Ectodermal cell (in vitro differentiated cells): ENCODE measurements around the gene P4HTM.

Experiments used
- H3K27ac ChIP-seq: 2 replicates; pipeline ENCODE4 v1.7.0; 2013; ENCODE audit warnings: mild to moderate bottlenecking, low read depth, low read length; ENCODE audit not compliant: insufficient read depth, poor library complexity, severe bottlenecking
- H3K27me3 ChIP-seq: 2 replicates; pipeline ENCODE4 v1.7.0; 2013; ENCODE audit warnings: mild to moderate bottlenecking, low read length; ENCODE audit not compliant: insufficient read depth, control insufficient read depth, poor library complexity, severe bottlenecking
- H3K36me3 ChIP-seq: one replicate; pipeline ENCODE4 v1.7.0; 2013; ENCODE audit warnings: low read length; ENCODE audit not compliant: control insufficient read depth, insufficient read depth
- H3K4me1 ChIP-seq: one replicate; pipeline ENCODE4 v1.7.0; 2013; ENCODE audit warnings: low read length; ENCODE audit not compliant: control insufficient read depth, insufficient read depth
- H3K4me3 ChIP-seq: 2 replicates; pipeline ENCODE4 v1.7.0; 2013; ENCODE audit warnings: low read depth, low read length, control low read depth; ENCODE audit not compliant: insufficient read depth
- H3K9me3 ChIP-seq: 2 replicates; pipeline ENCODE4 v1.7.0; 2013; ENCODE audit warnings: mild to moderate bottlenecking, low read length, moderate library complexity; ENCODE audit not compliant: control insufficient read depth
- WGBS, 2 experiments: methylation state at CpG; one replicate each; pipeline ENCODE4 v1.1.7; 2013; ENCODE audit warnings: missing lambda C conversion rate in 2 of 2; 5-methylcytosine and 5-hydroxymethylcytosine counted together

Gene P4HTM

DNA sequence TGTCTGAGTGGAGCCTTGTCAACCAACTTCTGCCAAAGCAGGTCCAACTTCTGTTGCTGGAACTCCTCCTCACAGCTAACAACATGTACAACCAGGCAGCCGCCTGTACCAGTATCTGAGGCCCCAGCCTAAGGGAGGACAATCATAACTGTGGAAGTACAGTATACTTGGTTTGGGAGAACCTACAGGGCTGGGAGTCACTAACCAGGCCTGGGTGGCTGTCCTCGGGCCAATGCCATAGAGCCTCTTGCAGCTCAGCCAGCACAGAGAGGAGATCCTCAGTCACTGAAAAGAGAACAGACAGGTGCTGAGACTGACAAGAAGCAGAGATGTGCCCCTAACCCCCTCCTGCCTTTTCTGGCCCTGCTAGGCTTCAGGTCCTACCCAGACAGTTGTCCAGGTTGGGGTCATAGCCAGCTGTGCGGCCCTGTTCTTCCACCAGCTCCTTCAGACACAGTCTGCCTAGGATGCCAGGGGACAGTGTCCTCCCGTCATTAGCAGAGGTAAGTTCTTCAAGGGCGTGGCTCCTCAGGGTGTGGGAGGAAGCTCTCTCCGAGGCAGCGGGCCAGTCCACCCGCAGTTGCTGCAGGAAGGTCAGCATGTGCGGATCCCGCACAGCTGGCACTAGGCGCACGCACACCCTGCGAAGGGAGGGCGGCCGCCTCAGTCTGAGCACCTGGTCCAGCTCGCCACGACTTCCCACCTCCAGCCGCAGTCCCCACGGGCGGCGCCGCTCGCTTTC is 27.4 kb downstream of the P4HTM start:
- Histone ChIP-seq H3K4me1 (peaks cover 9% of the 10 kb centered on the region), H3K9me3 (no peaks in the 10 kb centered on the region), H3K27ac (no peak overlapping the region), H3K4me3 (peak overlapping the region; percentile 90), H3K36me3 (peaks cover 33% of the 10 kb centered on the region), H3K27me3 (no peaks in the 10 kb centered on the region)
- WGBS, 2 experiments, result 20 to 21% methylated on average over 23 of the region's 23 CpGs

DNA sequence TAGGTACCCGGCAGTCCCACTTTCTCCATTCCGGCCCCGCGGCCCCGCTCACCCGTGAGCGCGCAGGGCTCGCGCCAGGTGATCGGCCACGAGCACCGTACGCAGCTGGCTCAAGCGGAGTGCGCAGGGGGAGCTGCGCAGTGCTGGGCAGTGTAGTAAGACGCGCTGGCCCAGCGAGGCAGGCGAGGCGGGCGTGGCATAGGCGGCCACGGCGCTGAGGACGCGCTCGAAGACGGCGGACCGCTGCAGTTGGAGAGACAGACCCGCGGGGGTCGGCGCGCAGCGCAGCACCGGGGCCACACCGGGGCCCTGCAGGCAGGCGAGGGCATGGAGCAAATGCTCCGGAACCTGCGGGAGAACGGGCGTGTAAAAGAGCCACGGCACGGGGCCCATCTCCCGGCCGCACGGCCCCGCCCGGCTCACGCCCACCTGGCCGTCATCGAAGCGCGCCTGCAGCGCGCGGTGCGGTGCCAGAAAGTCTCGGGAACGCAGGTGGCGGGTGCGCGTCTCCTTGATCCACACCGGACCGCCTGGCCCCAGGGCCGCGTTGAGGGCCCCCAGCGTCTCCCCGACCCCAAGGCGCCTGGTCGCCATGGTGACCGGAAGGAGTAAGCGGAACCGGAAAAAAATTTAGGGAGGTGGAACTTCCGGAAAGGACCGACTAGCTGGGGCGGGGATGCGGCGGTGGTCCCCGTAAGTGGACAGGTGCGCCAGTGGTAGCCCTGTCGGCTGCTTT is 28.1 kb downstream of the P4HTM start, which contains the start of gene DALRD3:
TSS of gene DALRD3 (minus strand) at position 610 of the 736 bp plus-strand sequence. CDS start at position 594, 16 bp downstream.
- peaks cover 14% of the 10 kb centered on the region for H3K4me1 ChIP-seq
- H3K9me3 ChIP-seq, result no peaks in the 10 kb centered on the region
- peaks cover 33% of the 10 kb centered on the region for H3K36me3 ChIP-seq
- 1% methylated on average over 85 of the region's 85 CpGs for WGBS, 2 experiments
- H3K27ac ChIP-seq, result peak within 1 kb of the TSS; percentile 50
- peak within 1 kb of the TSS; percentile 90 for H3K4me3 ChIP-seq
- no peaks in the 10 kb centered on the region for H3K27me3 ChIP-seq

DNA sequence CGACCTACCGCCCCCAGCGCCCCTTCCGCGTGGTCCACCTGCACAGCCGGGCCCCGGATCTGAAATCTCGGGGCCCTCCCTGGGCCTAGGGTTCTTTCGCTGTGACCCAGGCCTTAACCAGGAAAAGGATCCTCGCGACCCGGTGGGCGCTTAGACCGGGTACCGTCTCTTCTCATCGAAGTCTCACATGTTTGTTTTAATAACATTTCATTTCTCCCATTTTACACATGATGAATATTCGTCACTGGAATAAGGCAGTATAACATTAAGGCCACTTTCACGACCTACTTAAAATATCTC is 28.6 kb downstream of the P4HTM start:
- Histone ChIP-seq H3K27ac (peak overlapping the region; percentile 50), H3K27me3 (no peaks in the 10 kb centered on the region), H3K4me1 (peaks cover 18% of the 10 kb centered on the region), H3K36me3 (peaks cover 34% of the 10 kb centered on the region), H3K9me3 (no peaks in the 10 kb centered on the region), H3K4me3 (peak overlapping the region; percentile 90)
- WGBS, 2 experiments, result 9 to 11% methylated on average over 18 of the region's 18 CpGs

DNA sequence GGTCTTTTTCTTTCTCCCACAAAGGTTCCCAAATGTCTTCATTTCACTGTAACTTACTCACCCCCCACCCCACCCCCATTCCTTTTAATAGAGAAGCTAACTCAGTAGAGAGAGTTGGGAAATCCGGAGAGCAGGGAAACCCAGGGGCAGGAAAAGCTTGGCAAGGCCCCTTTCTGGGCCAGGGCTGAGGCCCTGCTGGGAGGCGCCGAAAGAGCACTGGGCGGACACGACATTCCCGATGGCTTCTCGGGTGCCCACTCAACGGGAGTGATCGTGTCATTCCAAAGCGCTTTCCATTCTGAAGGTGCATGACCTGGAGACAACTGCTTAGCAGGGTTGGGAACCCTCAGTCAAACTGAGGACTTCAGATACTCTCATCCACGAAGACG is 29.9 kb downstream of the P4HTM start:
- H3K27ac ChIP-seq, result no peak overlapping the region
- 67 to 73% methylated on average over 12 of the region's 12 CpGs for WGBS, 2 experiments

DNA sequence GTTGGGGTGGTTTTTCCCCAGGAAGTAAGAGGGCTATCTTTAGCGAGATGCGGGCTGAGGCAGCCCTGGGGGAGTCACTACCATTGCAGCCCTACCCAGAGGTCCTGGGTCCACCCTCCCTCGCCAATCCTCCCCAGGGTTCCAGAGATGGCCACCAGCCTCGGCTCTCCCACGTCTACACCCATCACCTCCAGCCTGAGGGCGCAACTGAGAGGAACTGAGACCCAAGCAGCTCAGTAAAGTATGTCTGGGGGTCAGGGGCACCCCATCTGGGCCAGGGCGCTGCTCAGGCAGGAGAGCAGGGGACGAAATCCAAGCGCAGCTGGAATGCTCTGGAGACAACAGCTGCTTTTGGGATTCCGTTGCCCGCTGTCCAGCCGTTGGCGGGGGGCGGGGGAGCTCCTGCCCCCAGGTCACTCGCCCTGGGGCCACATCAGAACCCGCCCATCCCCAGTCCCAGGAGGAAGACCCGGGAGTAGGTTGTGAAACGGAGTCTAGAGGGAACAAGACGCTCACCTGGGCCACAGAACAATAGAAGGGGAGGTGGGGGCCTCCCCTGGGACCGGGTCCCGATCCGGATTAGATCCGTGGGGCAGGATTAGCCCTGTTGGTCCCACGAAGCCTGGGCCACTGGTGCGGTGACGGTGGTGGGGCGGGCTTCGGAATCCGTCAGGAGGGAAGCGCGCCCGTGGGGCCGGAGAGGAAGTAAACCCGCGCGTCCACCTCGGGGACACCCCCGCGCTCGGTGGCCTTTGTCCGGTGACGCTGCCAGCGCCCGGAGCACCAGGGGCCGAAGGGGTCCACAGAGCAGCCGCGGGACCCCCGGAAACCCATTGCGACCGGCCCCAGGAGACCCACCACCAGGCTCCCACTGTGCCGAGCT is 30.5 kb downstream of the P4HTM start:
- WGBS, 2 experiments, result 4 to 5% methylated on average over 51 of the region's 51 CpGs
- peaks cover 32% of the 10 kb centered on the region for H3K36me3 ChIP-seq
- H3K9me3 ChIP-seq, result no peaks in the 10 kb centered on the region
- H3K4me3 ChIP-seq, result peak overlapping the region; percentile 97
- peaks cover 18% of the 10 kb centered on the region for H3K4me1 ChIP-seq
- no peaks in the 10 kb centered on the region for H3K27me3 ChIP-seq
- H3K27ac ChIP-seq, result peak overlapping the region; percentile 97

More for the DNA sequence above, 29.9 kb downstream of the P4HTM start:
- H3K4me1 ChIP-seq, result peaks cover 18% of the 10 kb centered on the region
- peak overlapping the region; percentile 97 for H3K4me3 ChIP-seq
- no peaks in the 10 kb centered on the region for H3K9me3 ChIP-seq
- H3K27me3 ChIP-seq, result no peaks in the 10 kb centered on the region
- H3K36me3 ChIP-seq, result peaks cover 35% of the 10 kb centered on the region

DNA sequence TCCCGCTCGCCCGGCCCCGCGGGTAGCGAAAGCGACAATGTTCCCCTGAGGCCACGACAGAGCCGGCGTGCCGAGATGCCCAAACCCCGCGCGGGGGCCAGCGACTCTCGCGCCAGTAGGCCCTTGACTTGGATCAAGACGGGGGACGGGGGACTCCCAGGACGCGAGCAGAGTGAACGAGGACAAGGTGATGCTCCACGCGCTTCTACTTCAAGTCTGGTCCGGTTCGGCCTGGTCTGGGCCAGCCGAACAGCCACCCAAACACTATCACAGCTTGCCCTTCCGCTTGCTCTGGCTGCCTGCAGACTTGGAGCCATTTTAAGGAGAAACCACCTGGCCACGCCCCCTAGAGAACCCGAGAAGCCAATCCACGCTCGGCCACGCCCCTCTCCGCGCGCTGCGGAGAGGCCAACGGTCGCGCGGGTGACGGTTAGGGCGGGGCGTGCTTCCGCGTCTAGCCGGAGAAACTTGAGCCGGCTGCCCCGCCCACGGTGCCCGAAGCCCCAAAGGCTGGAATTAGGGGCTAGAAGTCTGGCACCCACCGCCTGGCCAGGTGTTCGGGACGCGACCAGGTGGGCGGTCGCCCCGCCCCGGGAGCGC is 31.3 kb downstream of the P4HTM start:
- WGBS, 2 experiments, result 0 to 1% methylated on average over 60 of the region's 60 CpGs
- Histone ChIP-seq H3K27ac (peak overlapping the region; percentile 97), H3K27me3 (no peaks in the 10 kb centered on the region), H3K9me3 (no peaks in the 10 kb centered on the region), H3K4me3 (peak overlapping the region; percentile 97), H3K36me3 (peaks cover 27% of the 10 kb centered on the region), H3K4me1 (peaks cover 18% of the 10 kb centered on the region)

DNA sequence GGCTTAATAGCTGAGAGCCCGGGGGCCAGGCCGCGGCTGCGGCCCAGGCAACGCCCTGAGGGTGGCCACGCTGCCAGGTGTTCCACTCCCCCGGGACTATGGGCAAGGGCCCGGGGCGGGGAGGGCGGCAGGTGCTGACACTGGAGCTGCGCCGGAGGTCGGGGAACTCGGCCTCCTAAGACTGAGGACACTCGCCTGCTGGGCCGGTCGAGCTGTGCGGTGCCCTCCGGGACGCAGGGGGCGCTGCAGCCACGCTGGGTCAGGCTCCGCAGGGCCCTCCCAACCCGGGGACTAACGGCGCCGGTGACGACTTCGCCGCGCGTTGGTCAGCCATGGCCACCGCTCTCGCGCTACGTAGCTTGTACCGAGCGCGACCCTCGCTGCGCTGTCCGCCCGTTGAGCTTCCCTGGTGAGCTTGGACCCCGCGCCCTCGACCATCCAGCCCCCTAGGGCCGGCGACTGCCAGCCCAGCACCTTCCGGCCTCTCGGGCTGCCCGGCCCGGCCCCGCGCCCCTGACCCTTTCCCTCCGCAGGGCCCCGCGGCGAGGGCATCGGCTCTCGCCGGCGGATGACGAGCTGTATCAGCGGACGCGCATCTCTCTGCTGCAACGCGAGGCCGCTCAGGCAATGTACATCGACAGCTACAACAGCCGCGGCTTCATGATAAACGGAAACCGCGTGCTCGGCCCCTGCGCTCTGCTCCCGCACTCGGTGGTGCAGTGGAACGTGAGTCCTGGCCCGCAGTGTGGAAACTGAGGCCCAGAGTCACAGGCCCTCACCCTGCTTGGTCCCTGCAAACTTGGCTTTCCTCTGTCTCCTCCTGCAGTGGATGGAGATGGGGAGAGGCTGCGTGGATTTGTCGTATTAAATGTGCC is 32.0 kb downstream of the P4HTM start, which contains the start of gene NDUFAF3:
TSS of gene NDUFAF3 (plus strand) at position 309 of the 875 bp plus-strand sequence. CDS start at position 333, 24 bp downstream.
- Histone ChIP-seq H3K27ac (peak within 1 kb of the TSS; percentile 97), H3K9me3 (no peaks in the 10 kb centered on the region), H3K27me3 (no peaks in the 10 kb centered on the region), H3K36me3 (peaks cover 26% of the 10 kb centered on the region), H3K4me1 (peaks cover 18% of the 10 kb centered on the region), H3K4me3 (peak within 1 kb of the TSS; percentile 97)
- WGBS, 2 experiments, result 0% methylated on average over 83 of the region's 83 CpGs

DNA sequence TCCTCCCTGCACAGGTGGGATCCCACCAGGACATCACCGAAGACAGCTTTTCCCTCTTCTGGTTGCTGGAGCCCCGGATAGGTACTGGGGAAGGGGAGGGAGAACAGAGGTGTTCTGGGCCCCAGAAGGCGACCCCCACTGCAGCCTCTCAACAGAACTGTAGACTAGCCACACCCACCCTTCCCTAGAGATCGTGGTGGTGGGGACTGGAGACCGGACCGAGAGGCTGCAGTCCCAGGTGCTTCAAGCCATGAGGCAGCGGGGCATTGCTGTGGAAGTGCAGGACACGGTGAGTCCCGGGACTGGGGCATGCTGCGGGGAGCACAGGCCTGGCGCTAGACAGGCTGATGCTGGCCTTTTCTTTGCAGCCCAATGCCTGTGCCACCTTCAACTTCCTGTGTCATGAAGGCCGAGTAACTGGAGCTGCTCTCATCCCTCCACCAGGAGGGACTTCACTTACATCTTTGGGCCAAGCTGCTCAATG is 32.7 kb downstream of the P4HTM start:
- peak overlapping the region; percentile 97 for H3K4me3 ChIP-seq
- H3K36me3 ChIP-seq, result peaks cover 32% of the 10 kb centered on the region
- H3K9me3 ChIP-seq, result no peaks in the 10 kb centered on the region
- H3K27me3 ChIP-seq, result no peaks in the 10 kb centered on the region
- 31 to 37% methylated on average over 12 of the region's 12 CpGs for WGBS, 2 experiments
- H3K4me1 ChIP-seq, result peaks cover 14% of the 10 kb centered on the region
- peak overlapping the region; percentile 97 for H3K27ac ChIP-seq

DNA sequence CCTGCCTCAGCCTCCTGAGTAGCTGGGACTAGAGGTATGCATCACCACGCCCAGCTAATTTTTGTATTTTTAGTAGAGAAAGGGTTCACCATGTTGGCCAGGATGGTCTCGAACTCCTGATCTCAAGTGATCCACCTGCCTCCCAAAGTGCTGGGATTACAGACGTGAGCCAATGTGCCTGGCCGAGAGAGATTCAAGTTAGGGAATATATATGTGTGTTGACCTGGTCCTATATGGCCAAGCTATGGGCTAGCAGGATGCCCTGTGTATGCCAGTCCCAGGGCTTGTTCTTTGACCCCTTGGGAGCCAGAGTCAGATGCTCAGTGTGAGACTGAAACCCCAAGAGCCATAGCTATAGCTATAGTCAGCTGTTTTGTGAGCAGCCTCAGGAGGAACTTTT is 33.7 kb downstream of the P4HTM start:
- H3K9me3 ChIP-seq, result no peaks in the 10 kb centered on the region
- no peak overlapping the region for H3K27ac ChIP-seq
- H3K4me1 ChIP-seq, result peaks cover 21% of the 10 kb centered on the region
- peaks cover 32% of the 10 kb centered on the region for H3K36me3 ChIP-seq
- 90 to 92% methylated on average over 4 of the region's 4 CpGs for WGBS, 2 experiments
- H3K4me3 ChIP-seq, result no peak overlapping the region
- no peaks in the 10 kb centered on the region for H3K27me3 ChIP-seq
